Keratinocyte (primary cell): ENCODE results near the gene SPTLC3.

Source experiments
- EZH2 ChIP-seq: IDR thresholded peaks from one replicate; pipeline ENCODE4 v1.6.1; 2012; ENCODE audit warnings: inconsistent platforms, mild to moderate bottlenecking, low read length, moderate library complexity
- TF ChIP-seq, protein P1 (sequence below), 3 experiments: IDR thresholded peaks in 1 of 3; conservative IDR thresholded peaks in 1 of 3; optimal IDR thresholded peaks in 1 of 3; 2 replicates in 2 of 3; 3 replicates in 1 of 3; pipeline versions ENCODE3 to v1.5.1; 2011; ENCODE audit warnings: low read length in 3 of 3, mild to moderate bottlenecking in 3 of 3, moderate library complexity in 2 of 3, control low read depth in 1 of 3, inconsistent platforms in 1 of 3; ENCODE audit not compliant: insufficient read depth in 2 of 3; ENCODE audit errors: extremely low read depth in 1 of 3

GRCh38 chr20:13034115-13034514 lies 25.3 kb downstream of the SPTLC3 start:
- TF ChIP-seq, protein P1, sequence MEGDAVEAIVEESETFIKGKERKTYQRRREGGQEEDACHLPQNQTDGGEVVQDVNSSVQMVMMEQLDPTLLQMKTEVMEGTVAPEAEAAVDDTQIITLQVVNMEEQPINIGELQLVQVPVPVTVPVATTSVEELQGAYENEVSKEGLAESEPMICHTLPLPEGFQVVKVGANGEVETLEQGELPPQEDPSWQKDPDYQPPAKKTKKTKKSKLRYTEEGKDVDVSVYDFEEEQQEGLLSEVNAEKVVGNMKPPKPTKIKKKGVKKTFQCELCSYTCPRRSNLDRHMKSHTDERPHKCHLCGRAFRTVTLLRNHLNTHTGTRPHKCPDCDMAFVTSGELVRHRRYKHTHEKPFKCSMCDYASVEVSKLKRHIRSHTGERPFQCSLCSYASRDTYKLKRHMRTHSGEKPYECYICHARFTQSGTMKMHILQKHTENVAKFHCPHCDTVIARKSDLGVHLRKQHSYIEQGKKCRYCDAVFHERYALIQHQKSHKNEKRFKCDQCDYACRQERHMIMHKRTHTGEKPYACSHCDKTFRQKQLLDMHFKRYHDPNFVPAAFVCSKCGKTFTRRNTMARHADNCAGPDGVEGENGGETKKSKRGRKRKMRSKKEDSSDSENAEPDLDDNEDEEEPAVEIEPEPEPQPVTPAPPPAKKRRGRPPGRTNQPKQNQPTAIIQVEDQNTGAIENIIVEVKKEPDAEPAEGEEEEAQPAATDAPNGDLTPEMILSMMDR (optimal IDR thresholded peaks at IDR 0.05 in 1 of 3, IDR thresholded peaks at IDR 0.05 in 1 of 3, conservative IDR thresholded peaks at IDR 0.05 in 1 of 3; ENCODE audit: extremely low read depth in 1 of 3, insufficient read depth in 2 of 3, low read length in 3 of 3): no peak
- no peak for TF ChIP-seq EZH2
